PC-9 (cell line): ENCODE measurements around the gene SLFN11. TPM values are rescaled to one million over a fixed set of nuclear protein-coding genes. Genes with fewer than 3 reads are reported as not detected.

Source experiments
- BruUV-seq: library from RNA; stranded (reverse); fragments of 400-500 nt; replicated peaks from 2 replicates; lab custom pipeline; 2021; lab: Mats Ljungman, UMichigan
- CTCF ChIA-PET: fragments of 300-600 bp; sonication (Branson Sonifier 250); formaldehyde crosslinking; loops from one replicate; lab custom pipeline; 2022; ENCODE audit warnings: antibody characterized with exemption; lab: Charles Lee
- POLR2A ChIA-PET: fragments of 300-600 bp; sonication (Branson Sonifier 250); formaldehyde crosslinking; loops from one replicate; lab custom pipeline; 2022; ENCODE audit warnings: antibody characterized with exemption; ENCODE audit not compliant: unreplicated experiment; lab: Charles Lee
- DNase-seq, 2 experiments: peaks; one replicate each; pipeline versions ENCODE4 v3.0.0 to v3.0.0-alpha.2; 2015 to 2022; ENCODE audit warnings: mixed read lengths in 1 of 2
- H2AFZ ChIP-seq: fragments of 200-600 bp; sonication (generic); 2 replicates; pipeline ENCODE4 v1.8.1; 2017; ENCODE audit warnings: antibody characterized with exemption
- H3F3A ChIP-seq: fragments of 200-600 bp; sonication (generic); 2 replicates; pipeline ENCODE4 v1.8.1; 2017; ENCODE audit warnings: antibody characterized with exemption, mild to moderate bottlenecking, low read depth; ENCODE audit not compliant: insufficient read depth
- H3K27ac ChIP-seq: fragments of 200-600 bp; sonication (generic); 2 replicates; pipeline ENCODE4 v1.6.1; 2016; ENCODE audit warnings: mixed run types
- H3K27me3 ChIP-seq: fragments of 200-600 bp; sonication (generic); 2 replicates; pipeline ENCODE4 v1.6.1; 2016; ENCODE audit warnings: low read depth, mixed run types; ENCODE audit not compliant: insufficient read depth
- H3K36me3 ChIP-seq: fragments of 200-600 bp; sonication (generic); 2 replicates; pipeline ENCODE4 v1.6.1; 2016; ENCODE audit warnings: low read depth, mixed run types
- H3K4me1 ChIP-seq: fragments of 200-600 bp; sonication (generic); replicated peaks from 2 replicates; pipeline ENCODE4 v1.6.1; 2016; ENCODE audit warnings: mixed run types; ENCODE audit not compliant: insufficient read depth
- H3K4me2 ChIP-seq: fragments of 200-600 bp; sonication (generic); 2 replicates; pipeline ENCODE4 v1.6.1; 2017; ENCODE audit warnings: mixed run types
- H3K4me3 ChIP-seq: fragments of 200-600 bp; sonication (generic); 2 replicates; pipeline ENCODE4 v1.6.1; 2016; ENCODE audit warnings: mixed run types
- H3K79me2 ChIP-seq: fragments of 200-600 bp; sonication (generic); 2 replicates; pipeline ENCODE4 v1.6.1; 2017; ENCODE audit warnings: low read depth, mixed run types
- H3K9me2 ChIP-seq: fragments of 200-600 bp; sonication (generic); 2 replicates; pipeline ENCODE4 v1.8.1; 2017; ENCODE audit warnings: mild to moderate bottlenecking; ENCODE audit not compliant: insufficient read depth
- H3K9me3 ChIP-seq: fragments of 200-600 bp; sonication (generic); 2 replicates; pipeline ENCODE4 v1.8.1; 2016; ENCODE audit warnings: low read depth; ENCODE audit not compliant: insufficient read depth
- H4K20me1 ChIP-seq: fragments of 200-600 bp; sonication (generic); 2 replicates; pipeline ENCODE4 v1.8.1; 2017; ENCODE audit not compliant: insufficient read depth
- CTCF ChIP-seq: fragments of 200-600 bp; sonication (generic); conservative IDR thresholded peaks from 2 replicates; pipeline ENCODE4 v1.6.1; 2017; ENCODE audit warnings: mixed run types, antibody characterized with exemption, mild to moderate bottlenecking, moderate library complexity
- EZH2 ChIP-seq: fragments of 200-600 bp; sonication (generic); IDR thresholded peaks from 2 replicates; pipeline ENCODE4 v1.8.0; 2017; ENCODE audit warnings: antibody characterized with exemption, low read depth
- intact Hi-C: fragments of 100-400 bp; cut with micrococcal nuclease; formaldehyde crosslinking; loops from one replicate; pipeline ENCODE4 v1.10.0; 2022; ENCODE audit not compliant: unreplicated experiment
- total RNA-seq: library from RNA; stranded (reverse); gene quantifications from 2 replicates; pipeline ENCODE4 v1.2.3, GENCODE V29; 2021

SLFN11 gene
- total RNA-seq, 1 experiment from 2014 or later, result 0.46 TPM

GRCh38 chr17:35344262-35344661, 29.2 kb downstream of the SLFN11 start:
- Histone ChIP-seq H3K27ac (no peak overlapping the region), H3F3A (no peaks in the 10 kb centered on the region), H4K20me1 (no peaks in the 10 kb centered on the region), H3K27me3 (peaks cover 30% of the 10 kb centered on the region), H3K9me3 (no peaks in the 10 kb centered on the region), H3K4me3 (no peak overlapping the region), H3K36me3 (no peaks in the 10 kb centered on the region), H2AFZ (no peak overlapping the region), H3K4me1 (no peaks in the 10 kb centered on the region), H3K4me2 (no peak overlapping the region), H3K79me2 (no peaks in the 10 kb centered on the region), H3K9me2 (no peaks in the 10 kb centered on the region)
- DNase-seq, result no peak
- ChIA-PET CTCF (no interaction called here), POLR2A (no interaction called here)
- intact Hi-C loops, result no loop called here
- TF ChIP-seq EZH2, result no peak
- TF ChIP-seq CTCF, result no peak
- no TSS peak for BruUV-seq

- POLR2A ChIA-PET, result no interaction called here
Measured at GRCh38 chr17:35342276-35342675, 31.1 kb downstream of the SLFN11 start.

GRCh38 chr17:35341411-35341992, 31.9 kb downstream of the SLFN11 start:
- Histone ChIP-seq H3K27ac (no peak overlapping the region), H3K4me1 (no peaks in the 10 kb centered on the region), H3K36me3 (no peaks in the 10 kb centered on the region), H3K9me2 (no peaks in the 10 kb centered on the region), H4K20me1 (no peaks in the 10 kb centered on the region), H3K4me3 (no peak overlapping the region), H3K4me2 (no peak overlapping the region), H3K79me2 (no peaks in the 10 kb centered on the region), H3F3A (no peaks in the 10 kb centered on the region), H3K27me3 (peaks cover 41% of the 10 kb centered on the region), H2AFZ (no peak overlapping the region), H3K9me3 (no peaks in the 10 kb centered on the region)
- TF ChIP-seq CTCF, result no peak
- DNase-seq, result no peak
- CTCF ChIA-PET, result no interaction called here
- BruUV-seq, result no TSS peak
- POLR2A ChIA-PET, result no interaction called here
- intact Hi-C loops, result no loop called here

More at GRCh38 chr17:35342276-35342675, 31.1 kb downstream of the SLFN11 start:
- Histone ChIP-seq H4K20me1 (no peaks in the 10 kb centered on the region), H3K9me3 (no peaks in the 10 kb centered on the region), H3K4me2 (no peak overlapping the region), H3K4me1 (no peaks in the 10 kb centered on the region), H3F3A (no peaks in the 10 kb centered on the region), H3K27ac (no peak overlapping the region), H3K9me2 (no peaks in the 10 kb centered on the region), H3K27me3 (peaks cover 38% of the 10 kb centered on the region), H3K36me3 (no peaks in the 10 kb centered on the region), H3K79me2 (no peaks in the 10 kb centered on the region), H3K4me3 (no peak overlapping the region), H2AFZ (no peak overlapping the region)
- TF ChIP-seq EZH2 (no peak), CTCF (no peak)
- CTCF ChIA-PET, result no interaction called here
- DNase-seq, result no peak
- intact Hi-C loops, result no loop called here
- no TSS peak for BruUV-seq
